Right lobe of liver (tissue), 6 donors: ENCODE results near the gene PTPRR. TPM values are rescaled to one million over a fixed set of nuclear protein-coding genes. Genes with fewer than 3 reads are reported as not detected.
A peak's percentile ranks its signal among the peaks of the same experiment; 100 is the strongest.

Source experiments
- ATAC-seq, 4 donors: fragments of 200-7000 bp; cut with Tn5 transposase; one replicate each; pipeline ENCODE4 v1.9.1; 2020; ENCODE audit warnings: mild to moderate bottlenecking in 4 of 4, moderate library complexity in 4 of 4
- DNase-seq, 3 donors: peaks; one replicate each; pipeline ENCODE4 v3.0.0-alpha.2; 2020
- H3K27ac ChIP-seq, 3 donors: fragments of 200-600 bp; one replicate each; pipeline ENCODE4 v1.8.0; 2022
- H3K27me3 ChIP-seq, 2 donors: fragments of 200-600 bp; one replicate each; pipeline ENCODE4 v1.8.0; 2022
- H3K36me3 ChIP-seq, 4 donors: fragments of 200-600 bp; sonication (generic) in 1 of 4; one replicate each; pipeline versions ENCODE4 v1.5.1 to v1.8.0; 2017 to 2022; ENCODE audit warnings: control low read depth in 1 of 4
- H3K4me1 ChIP-seq, 4 donors: fragments of 200-600 bp; sonication (generic) in 1 of 4; one replicate each; pipeline versions ENCODE4 v1.5.1 to v1.8.0; 2017 to 2022; ENCODE audit warnings: control low read depth in 1 of 4
- H3K4me3 ChIP-seq, 3 donors: fragments of 200-600 bp; one replicate each; pipeline ENCODE4 v1.8.0; 2022
- H3K9me3 ChIP-seq, 4 donors: fragments of 200-600 bp; sonication (generic) in 1 of 4; one replicate each; pipeline versions ENCODE4 v1.5.1 to v1.8.0; 2017 to 2022; ENCODE audit warnings: control low read depth in 1 of 4
- POLR2A ChIP-seq: fragments of 450-650 bp; IDR thresholded peaks from one replicate; pipeline ENCODE4 v1.6.1; 2017; ENCODE audit warnings: antibody characterized with exemption, mild to moderate bottlenecking
- WGBS: methylation state at CpG from one replicate; pipeline ENCODE4 v1.1.6; 2018; ENCODE audit warnings: low coverage, low lambda C conversion rate; ENCODE audit not compliant: insufficient coverage; ENCODE audit errors: missing lambda C conversion rate; 5-methylcytosine and 5-hydroxymethylcytosine counted together
- intact Hi-C, 2 donors: fragments of 100-400 bp; cut with DNase I; formaldehyde crosslinking; loops; one replicate each; pipeline versions ENCODE4 v1.11.2 to v1.14.1; 2022
- total RNA-seq, 6 experiments: library from RNA; depleted of rRNA in 2 of 6; stranded (reverse); fragments of >200 nt in 2 of 6; fragmentation: NEBNext Ultra II Directional in 3 of 6; extraction: Animal tissue kit (Norgen Biotek cat#: 25700) in 3 of 6; gene quantifications; one replicate each; pipeline versions ENCODE4 v1.1.0 to v1.2.4, GENCODE V29; 2016 to 2023
- TF ChIP-seq, protein P1 (sequence below), 4 donors: fragments of 200-600 bp in 3 of 4; fragments of 450-650 bp in 1 of 4; IDR thresholded peaks; one replicate each; pipeline versions ENCODE4 v1.5.1 to v1.8.0; 2016 to 2022; ENCODE audit warnings: antibody characterized with exemption in 4 of 4, mild to moderate bottlenecking in 2 of 4
- donor health status: DM: no; HTN: yes; CAD: no.
- donor health status: DM: no; HTN: no; CAD: no.
- donor health status: DM: no; HTN: no; CAD: no.
- donor health status: DM: no; HTN: yes; CAD: no.
- donor health status: DM: no; HTN: yes; CAD: no.

The PTPRR gene
- total RNA-seq, 6 experiments from 2014 or later: 0.12 TPM; not detected in 5

DNA sequence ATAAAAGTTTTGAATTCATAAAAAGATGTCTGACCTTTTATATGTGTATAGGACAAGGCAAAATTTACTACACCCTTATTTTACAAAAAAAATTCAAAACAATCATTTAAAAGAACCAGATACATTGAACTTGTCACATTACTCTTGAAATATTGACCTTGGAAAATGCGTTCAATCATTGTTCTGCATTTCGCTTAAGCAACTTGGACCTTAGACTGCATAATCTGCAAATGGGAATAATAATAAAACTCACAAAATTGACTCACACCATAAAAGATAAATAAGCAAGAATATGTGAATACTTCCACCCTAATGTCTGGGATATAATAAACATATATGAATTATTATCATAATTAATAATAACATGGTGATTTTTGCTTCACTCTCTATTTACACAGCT is 213.9 kb downstream of the PTPRR start:
- Histone ChIP-seq H3K4me3 (no peak overlapping the region), H3K4me1 (peaks cover 0 to 2% (median under 1%) of the 10 kb centered on the region in 4 donors), H3K27me3 (no peaks in the 10 kb centered on the region), H3K36me3 (no peaks in the 10 kb centered on the region), H3K9me3 (no peaks in the 10 kb centered on the region), H3K27ac (no peak overlapping the region)
- DNase-seq: no peak
- intact Hi-C loops: no loop called here
- TF ChIP-seq POLR2A: no peak
- TF ChIP-seq, protein P1, sequence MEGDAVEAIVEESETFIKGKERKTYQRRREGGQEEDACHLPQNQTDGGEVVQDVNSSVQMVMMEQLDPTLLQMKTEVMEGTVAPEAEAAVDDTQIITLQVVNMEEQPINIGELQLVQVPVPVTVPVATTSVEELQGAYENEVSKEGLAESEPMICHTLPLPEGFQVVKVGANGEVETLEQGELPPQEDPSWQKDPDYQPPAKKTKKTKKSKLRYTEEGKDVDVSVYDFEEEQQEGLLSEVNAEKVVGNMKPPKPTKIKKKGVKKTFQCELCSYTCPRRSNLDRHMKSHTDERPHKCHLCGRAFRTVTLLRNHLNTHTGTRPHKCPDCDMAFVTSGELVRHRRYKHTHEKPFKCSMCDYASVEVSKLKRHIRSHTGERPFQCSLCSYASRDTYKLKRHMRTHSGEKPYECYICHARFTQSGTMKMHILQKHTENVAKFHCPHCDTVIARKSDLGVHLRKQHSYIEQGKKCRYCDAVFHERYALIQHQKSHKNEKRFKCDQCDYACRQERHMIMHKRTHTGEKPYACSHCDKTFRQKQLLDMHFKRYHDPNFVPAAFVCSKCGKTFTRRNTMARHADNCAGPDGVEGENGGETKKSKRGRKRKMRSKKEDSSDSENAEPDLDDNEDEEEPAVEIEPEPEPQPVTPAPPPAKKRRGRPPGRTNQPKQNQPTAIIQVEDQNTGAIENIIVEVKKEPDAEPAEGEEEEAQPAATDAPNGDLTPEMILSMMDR (IDR thresholded peaks at IDR 0.05): no peak
- 31% methylated on average over 2 of the region's 2 CpGs for WGBS
- ATAC-seq: no peak

DNA sequence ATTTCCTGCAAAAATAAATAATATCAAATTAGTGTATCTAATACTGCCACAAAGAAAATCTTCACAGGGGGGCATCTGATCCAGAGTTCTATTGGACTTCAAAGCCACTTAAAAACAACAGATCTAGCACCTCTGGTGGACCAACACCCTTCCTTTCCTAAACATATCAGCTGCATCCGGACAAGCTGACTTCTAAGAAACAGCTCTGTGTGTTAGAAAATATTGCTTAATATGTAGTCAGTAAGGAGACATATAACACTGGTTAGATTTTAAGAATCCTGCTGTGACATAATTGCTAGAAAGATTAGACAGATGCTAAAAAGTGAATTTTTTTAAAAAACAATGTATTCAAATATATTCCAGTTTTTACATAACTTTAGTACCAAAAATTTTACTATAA is 222.2 kb downstream of the PTPRR start:
- DNase-seq (no peak), ATAC-seq (no peak)
- TF ChIP-seq, protein P1 (IDR thresholded peaks at IDR 0.05): no peak
- no peak for TF ChIP-seq POLR2A
- H3K4me1 ChIP-seq: no peaks in the 10 kb centered on the region
- intact Hi-C loops: no loop called here
- H3K27me3 ChIP-seq: no peaks in the 10 kb centered on the region
- no peaks in the 10 kb centered on the region for H3K36me3 ChIP-seq
- 45% methylated on average over 1 of the region's 1 CpG for WGBS
- no peak overlapping the region for H3K4me3 ChIP-seq
- no peak overlapping the region for H3K27ac ChIP-seq
- no peaks in the 10 kb centered on the region for H3K9me3 ChIP-seq

- TF ChIP-seq, protein P1 (IDR thresholded peaks at IDR 0.05): no peak
- TF ChIP-seq POLR2A: no peak
- Histone ChIP-seq H3K9me3 (no peaks in the 10 kb centered on the region), H3K27me3 (no peaks in the 10 kb centered on the region), H3K27ac (no peak overlapping the region), H3K36me3 (no peaks in the 10 kb centered on the region), H3K4me3 (no peak overlapping the region), H3K4me1 (no peaks in the 10 kb centered on the region)
- ATAC-seq: no peak
- DNase-seq: no peak
- 69% methylated on average over 3 of the region's 3 CpGs for WGBS
- intact Hi-C loops: no loop called here
Measured at GRCh38 chr12:70695361-70696023, 225.0 kb downstream of the PTPRR start.

DNA sequence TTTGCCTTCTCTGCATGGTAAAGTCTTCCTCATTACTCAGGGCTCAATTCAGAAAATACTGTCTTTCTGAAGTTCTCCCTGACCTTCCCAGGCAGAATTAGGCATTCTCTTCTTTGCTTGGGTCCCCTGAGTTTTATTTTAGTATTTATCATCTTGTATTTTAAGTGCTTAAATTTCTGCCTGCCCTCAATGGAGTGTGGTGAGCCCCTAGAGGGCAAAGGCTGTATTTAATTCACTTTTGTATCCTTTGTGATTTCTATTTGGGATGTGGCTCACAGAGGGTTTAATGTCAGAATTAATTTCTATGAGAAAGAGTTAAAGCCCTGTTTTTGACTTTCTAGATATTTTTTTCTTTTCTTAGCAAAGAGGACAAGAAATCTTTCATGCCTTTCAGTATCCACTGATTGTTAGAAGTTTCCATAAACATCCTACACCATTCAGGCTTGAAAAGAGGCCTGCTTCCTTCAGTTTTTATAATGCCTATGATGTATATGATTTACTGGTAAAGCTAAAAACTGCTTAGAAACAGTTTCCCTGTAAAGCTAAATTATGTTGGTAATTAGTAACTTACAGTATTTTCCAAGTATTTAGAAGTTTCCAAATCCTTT is 227.8 kb downstream of the PTPRR start:
- H3K27ac ChIP-seq: no peak overlapping the region
- peak in 2 of 4 donors; percentile 37 to 49 for ATAC-seq
- DNase-seq: no peak
- no peak overlapping the region for H3K4me3 ChIP-seq
- no peaks in the 10 kb centered on the region for H3K27me3 ChIP-seq
- H3K4me1 ChIP-seq: no peaks in the 10 kb centered on the region
- H3K36me3 ChIP-seq: no peaks in the 10 kb centered on the region
- TF ChIP-seq, protein P1 (IDR thresholded peaks at IDR 0.05): peak; percentile 18 to 33 (median 26)
- TF ChIP-seq POLR2A: no peak
- intact Hi-C loops: no loop called here
- no peaks in the 10 kb centered on the region for H3K9me3 ChIP-seq
